Calu3 (cell line): ENCODE data around the gene MPI. TPM values are rescaled to one million over a fixed set of nuclear protein-coding genes. Genes with fewer than 3 reads are reported as not detected.

Experiments
- BruUV-seq: library from RNA; stranded (reverse); fragments of 400-500 nt; replicated peaks from 2 replicates; lab custom pipeline; 2021; lab: Mats Ljungman, UMichigan
- CTCF ChIA-PET: fragments of 300-600 bp; sonication (Branson Sonifier 250); formaldehyde crosslinking; loops from one replicate; lab custom pipeline; 2022; ENCODE audit warnings: antibody characterized with exemption; lab: Charles Lee
- DNase-seq: peaks from one replicate; pipeline ENCODE4 v3.0.0; 2022
- H3K27ac Mint-ChIP-seq: one replicate; pipeline ENCODE4 v1.8.0; 2022; ENCODE audit warnings: mixed read lengths; ENCODE audit not compliant: unreplicated experiment
- H3K27me3 Mint-ChIP-seq: one replicate; pipeline ENCODE4 v1.8.0; 2022; ENCODE audit warnings: mixed read lengths; ENCODE audit not compliant: unreplicated experiment
- H3K36me3 Mint-ChIP-seq: one replicate; pipeline ENCODE4 v1.8.0; 2022; ENCODE audit warnings: mild to moderate bottlenecking, moderate library complexity, mixed read lengths; ENCODE audit not compliant: insufficient read depth, unreplicated experiment
- H3K4me1 Mint-ChIP-seq: one replicate; pipeline ENCODE4 v1.8.0; 2022; ENCODE audit warnings: mild to moderate bottlenecking, low read depth, mixed read lengths; ENCODE audit not compliant: unreplicated experiment
- H3K4me3 Mint-ChIP-seq: one replicate; pipeline ENCODE4 v1.8.0; 2022; ENCODE audit warnings: mild to moderate bottlenecking, low read depth, moderate library complexity, mixed read lengths; ENCODE audit not compliant: unreplicated experiment
- H3K9me3 Mint-ChIP-seq: one replicate; pipeline ENCODE4 v1.8.0; 2022; ENCODE audit warnings: low read depth, mixed read lengths; ENCODE audit not compliant: unreplicated experiment
- intact Hi-C: fragments of 100-400 bp; cut with micrococcal nuclease; formaldehyde crosslinking; loops from one replicate; pipeline ENCODE4 v1.10.0; 2022; ENCODE audit not compliant: unreplicated experiment
- total RNA-seq: library from RNA; stranded (reverse); gene quantifications from 2 replicates; pipeline ENCODE4 v1.2.3, GENCODE V29; 2022
- TF ChIP-seq, protein P1 (sequence below): fragments of 200-600 bp; IDR thresholded peaks from one replicate; pipeline ENCODE4 v1.8.0; 2022; ENCODE audit warnings: antibody characterized with exemption; ENCODE audit not compliant: unreplicated experiment

MPI gene
- total RNA-seq, 1 experiment from 2014 or later, result 63.3 TPM

DNA sequence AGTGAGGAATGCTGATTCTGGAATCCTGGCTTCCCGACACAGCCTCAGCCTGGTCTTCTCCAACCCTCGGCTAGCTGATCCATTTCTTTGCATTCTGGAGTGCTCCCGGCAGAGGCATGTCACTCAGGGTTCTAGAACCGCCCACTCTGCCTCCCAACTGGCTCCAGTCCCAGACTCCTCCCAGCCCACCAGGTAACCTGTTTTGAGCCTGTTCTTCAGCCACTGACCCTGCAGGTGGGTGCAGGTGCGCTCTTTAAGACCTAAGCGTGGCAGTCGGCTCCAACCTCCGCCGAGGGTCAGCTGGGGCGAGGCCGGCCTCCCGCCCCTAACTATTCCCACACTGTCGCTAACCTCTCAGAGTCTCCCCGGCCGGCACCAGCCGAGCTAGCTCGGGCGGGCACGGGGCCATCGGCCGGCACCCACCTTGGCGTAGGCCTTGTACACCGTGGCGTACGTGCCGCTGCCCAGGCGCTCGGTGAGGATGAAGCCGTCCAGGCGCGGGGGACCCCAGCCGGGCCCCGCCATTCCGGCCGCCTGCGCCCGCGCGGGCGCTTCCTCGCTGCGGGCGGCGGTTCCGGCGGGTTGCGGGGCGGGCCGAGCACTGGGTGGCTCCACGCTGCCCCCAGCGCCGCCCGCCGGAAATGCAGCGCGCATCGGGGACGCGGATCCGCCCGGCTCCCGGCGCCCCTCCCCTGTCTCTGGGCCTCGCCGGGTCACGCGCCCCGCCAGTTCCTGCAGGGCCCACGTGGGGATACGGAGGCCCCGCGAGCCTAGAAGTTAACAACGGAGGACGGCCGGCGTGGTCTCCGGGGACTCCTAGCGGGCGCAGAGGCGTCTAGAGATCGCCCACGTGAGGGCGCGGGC is 47.0 kb upstream of the MPI start, which contains the start of gene ULK3:
Gene ULK3 (minus strand): TSS at position 576 of the 864 bp plus-strand sequence. CDS start 51 bp downstream, at position 525.
- no TSS peak for BruUV-seq
- CTCF ChIA-PET, result interaction anchor here (0.6 to 1.9 kb wide), 8 partner anchors 14 to 181 kb away, joined by 3 to 9 read pairs (median 3); partner anchors contain the start of gene PPCDC
- Mint-ChIP-seq H3K36me3 (peaks cover 55% of the 10 kb centered on the region), H3K9me3 (no peaks in the 10 kb centered on the region), H3K4me3 (peak within 1 kb of the TSS; percentile 80), H3K27ac (peak within 1 kb of the TSS; percentile 52), H3K27me3 (no peaks in the 10 kb centered on the region), H3K4me1 (no peaks in the 10 kb centered on the region)
- intact Hi-C loops, result no loop called here
- peak; percentile 96 for DNase-seq
- TF ChIP-seq, protein P1, sequence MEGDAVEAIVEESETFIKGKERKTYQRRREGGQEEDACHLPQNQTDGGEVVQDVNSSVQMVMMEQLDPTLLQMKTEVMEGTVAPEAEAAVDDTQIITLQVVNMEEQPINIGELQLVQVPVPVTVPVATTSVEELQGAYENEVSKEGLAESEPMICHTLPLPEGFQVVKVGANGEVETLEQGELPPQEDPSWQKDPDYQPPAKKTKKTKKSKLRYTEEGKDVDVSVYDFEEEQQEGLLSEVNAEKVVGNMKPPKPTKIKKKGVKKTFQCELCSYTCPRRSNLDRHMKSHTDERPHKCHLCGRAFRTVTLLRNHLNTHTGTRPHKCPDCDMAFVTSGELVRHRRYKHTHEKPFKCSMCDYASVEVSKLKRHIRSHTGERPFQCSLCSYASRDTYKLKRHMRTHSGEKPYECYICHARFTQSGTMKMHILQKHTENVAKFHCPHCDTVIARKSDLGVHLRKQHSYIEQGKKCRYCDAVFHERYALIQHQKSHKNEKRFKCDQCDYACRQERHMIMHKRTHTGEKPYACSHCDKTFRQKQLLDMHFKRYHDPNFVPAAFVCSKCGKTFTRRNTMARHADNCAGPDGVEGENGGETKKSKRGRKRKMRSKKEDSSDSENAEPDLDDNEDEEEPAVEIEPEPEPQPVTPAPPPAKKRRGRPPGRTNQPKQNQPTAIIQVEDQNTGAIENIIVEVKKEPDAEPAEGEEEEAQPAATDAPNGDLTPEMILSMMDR, result peak; percentile 88

DNA sequence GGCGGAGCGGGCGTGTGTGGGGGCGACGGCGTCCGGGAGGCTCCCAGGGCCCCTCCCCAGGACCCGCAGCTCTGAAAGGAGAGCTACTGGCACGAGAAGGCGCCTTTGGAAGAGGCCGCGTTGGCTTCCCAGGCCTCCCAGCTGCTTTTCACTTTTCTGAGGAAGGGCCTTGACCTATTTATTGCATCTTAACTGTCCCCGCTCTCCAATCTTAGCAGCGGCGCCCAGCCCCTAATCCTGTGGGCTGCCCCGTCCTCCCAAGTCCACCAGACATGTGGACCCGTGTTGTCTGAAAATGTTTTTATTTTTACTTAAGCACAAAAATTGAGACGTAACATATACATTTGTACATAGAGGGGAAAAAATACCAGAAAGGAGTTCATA is 46.4 kb upstream of the MPI start:
- no peak for DNase-seq
- TF ChIP-seq, protein P1, result no peak
- Mint-ChIP-seq H3K36me3 (peaks cover 60% of the 10 kb centered on the region), H3K27me3 (no peaks in the 10 kb centered on the region), H3K27ac (peak overlapping the region; percentile 52), H3K4me3 (peak overlapping the region; percentile 80), H3K4me1 (no peaks in the 10 kb centered on the region), H3K9me3 (no peaks in the 10 kb centered on the region)
- intact Hi-C loops, result no loop called here
- CTCF ChIA-PET, result interaction anchor here (0.9 to 1.9 kb wide), 4 partner anchors 14 to 180 kb away, joined by 3 to 9 read pairs (median 4); partner anchors contain the start of gene PPCDC
- BruUV-seq, result TSS peak; percentile 82

DNA sequence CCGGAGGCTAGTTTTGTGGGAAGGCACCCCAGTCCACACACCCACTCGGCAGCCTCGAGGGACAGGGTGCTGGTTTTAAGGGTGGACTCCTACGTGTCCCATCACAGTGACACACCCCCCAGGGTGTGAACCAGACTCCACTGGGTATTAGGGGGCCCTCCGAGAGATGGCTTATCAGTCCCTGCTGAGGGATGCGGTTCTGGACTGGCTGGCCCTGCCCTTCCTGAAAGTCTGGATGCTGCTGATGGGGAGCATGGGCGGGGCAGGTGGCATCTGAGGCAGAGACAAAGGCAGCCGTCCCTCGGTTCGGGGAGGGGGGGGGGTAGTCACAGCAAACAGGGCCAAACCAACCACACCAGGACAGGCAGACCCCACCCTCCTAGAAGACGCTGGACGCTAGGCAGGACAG is 45.9 kb upstream of the MPI start:
- BruUV-seq, result TSS peak; percentile 35

More for the DNA sequence above, 45.9 kb upstream of the MPI start:
- H3K27ac Mint-ChIP-seq, result peak overlapping the region; percentile 52
- no peaks in the 10 kb centered on the region for H3K27me3 Mint-ChIP-seq
- CTCF ChIA-PET, result interaction anchor here (1.9 kb wide), 1 partner anchor 58 kb away, joined by 9 read pairs; no protein-coding TSS in a partner anchor
- no peaks in the 10 kb centered on the region for H3K4me1 Mint-ChIP-seq
- H3K4me3 Mint-ChIP-seq, result peak overlapping the region; percentile 80
- TF ChIP-seq, protein P1, result no peak
- H3K36me3 Mint-ChIP-seq, result peaks cover 63% of the 10 kb centered on the region
- H3K9me3 Mint-ChIP-seq, result no peaks in the 10 kb centered on the region
- intact Hi-C loops, result no loop called here
- DNase-seq, result no peak
